Left cardiac atrium (tissue), 4 donors: ENCODE measurements around the gene GANC. TPM values are rescaled to one million over a fixed set of nuclear protein-coding genes. Genes with fewer than 3 reads are reported as not detected.
"Not testable (repeated sequence)": the region's sequence is repeated elsewhere in the genome, so short reads cannot be mapped to it uniquely, and the experiment has no call there.

Experiments used
- ATAC-seq, 2 donors: fragments of 200-7000 bp; cut with Tn5 transposase; one replicate each; pipeline ENCODE4 v1.9.1; 2020; ENCODE audit warnings: mild to moderate bottlenecking in 2 of 2, moderate library complexity in 2 of 2
- DNase-seq: peaks from one replicate; pipeline ENCODE4 v3.0.0-alpha.2; 2020
- intact Hi-C, 2 donors: fragments of 100-400 bp; cut with DNase I; formaldehyde crosslinking; loops; one replicate each; pipeline versions ENCODE4 v1.14.1 to v1.15.1; 2022 to 2023
- total RNA-seq, 2 donors: library from RNA; stranded (reverse); fragmentation: NEBNext Ultra II Directional; extraction: Animal tissue kit (Norgen Biotek cat#: 25700); gene quantifications; one replicate each; pipeline ENCODE4 v1.2.1, GENCODE V29; 2021
- donor health status: DM: no; HTN: yes; CAD: no.
- donor health status: DM: no; HTN: yes; CAD: no; lungs with severe emphysema.
- donor health status: DM: yes; HTN: yes; CAD: no.
- donor health status: Dilated cardiomyopathy.

GANC gene
- total RNA-seq, 2 donors from 2014 or later = 15.2 to 18.0 TPM

DNA sequence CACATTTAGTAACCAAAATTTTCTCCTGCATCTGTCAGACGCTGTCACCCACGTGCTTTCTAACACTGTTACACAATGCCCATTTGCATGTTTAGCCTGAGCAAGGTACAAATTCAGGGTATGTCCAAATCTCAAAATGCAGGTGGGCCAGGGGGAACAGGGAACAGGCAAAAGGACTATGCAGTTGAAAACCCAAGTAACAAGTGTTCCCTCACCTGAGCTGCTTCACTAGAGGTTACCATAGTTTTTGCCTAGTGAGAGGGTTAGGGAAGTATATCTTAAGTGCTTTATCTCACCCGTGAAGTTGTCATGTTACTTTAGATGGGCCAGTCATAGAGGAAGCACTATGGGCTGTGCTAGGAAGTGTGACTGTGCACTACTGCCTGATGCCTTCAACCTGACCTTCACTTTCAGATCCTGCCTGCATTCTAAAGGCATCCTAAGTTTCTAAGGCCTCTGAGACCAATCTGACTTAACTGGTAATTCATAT lies 6.3 kb downstream of the GANC start:
- no peak for DNase-seq
- intact Hi-C loops = loop anchor here in 1 of 2 donors (10.0 kb wide), 1 partner anchor 196 kb away; no protein-coding TSS in a partner anchor
- ATAC-seq = no peak

DNA sequence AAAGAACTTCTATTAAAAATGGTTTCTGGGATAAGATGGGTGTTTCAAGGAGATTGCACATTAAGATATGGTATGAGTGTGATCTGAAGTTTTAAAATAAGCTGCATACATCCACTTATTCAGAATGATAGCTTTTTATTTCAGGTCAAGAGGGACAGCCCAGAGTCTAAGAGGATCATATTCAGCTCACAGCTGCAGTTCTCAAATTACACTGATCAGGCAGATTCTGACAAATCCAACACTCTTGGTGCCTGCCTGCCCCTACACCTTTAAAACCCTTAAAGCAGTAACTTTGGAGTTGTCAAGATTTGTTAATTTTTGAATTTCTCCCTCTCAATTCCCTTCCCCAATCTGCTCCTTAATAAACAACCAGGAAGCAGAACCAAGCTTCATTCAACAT lies 9.3 kb downstream of the GANC start:
- intact Hi-C loops = no loop called here
- no peak for ATAC-seq
- DNase-seq = no peak

DNA sequence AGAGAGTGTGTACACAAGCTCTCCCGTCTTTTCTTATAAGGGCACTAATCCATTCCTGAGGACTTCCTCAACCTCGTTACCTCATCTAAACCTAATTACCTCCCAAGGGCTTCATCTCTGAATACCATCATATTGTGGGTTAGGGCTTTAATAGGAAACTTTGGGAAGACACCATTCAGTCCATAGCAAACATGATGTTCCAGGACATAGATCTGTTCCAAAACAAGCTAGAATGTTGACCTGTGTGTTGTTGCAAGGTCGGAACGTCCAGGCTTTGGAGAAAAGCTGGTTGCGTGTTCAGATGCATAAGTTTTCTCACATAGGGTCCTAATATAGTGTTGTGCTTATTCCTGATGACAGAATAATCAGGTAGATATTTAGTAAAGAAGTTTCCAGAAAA lies 9.9 kb downstream of the GANC start:
- intact Hi-C loops = no loop called here

DNA sequence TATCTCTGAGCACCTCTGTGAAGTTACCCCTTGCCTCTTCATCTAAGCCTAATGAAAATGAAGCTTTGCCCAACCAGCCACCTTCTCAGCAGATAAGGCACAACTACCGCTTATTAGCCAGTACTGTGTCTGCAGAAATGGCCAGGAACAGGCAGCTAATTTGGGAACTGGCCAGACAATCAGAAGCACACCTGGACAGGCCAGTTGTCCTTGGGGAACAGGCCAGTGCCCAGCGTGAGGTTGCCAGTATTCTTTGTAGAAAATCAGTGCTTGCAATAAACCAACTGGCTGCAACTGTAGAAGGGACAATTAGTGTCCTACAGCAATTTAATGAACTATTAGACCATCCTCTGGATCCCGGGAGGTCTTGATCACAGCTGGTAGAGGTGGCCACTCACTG lies 10.7 kb downstream of the GANC start:
- no peak for DNase-seq
- intact Hi-C loops = no loop called here
- ATAC-seq = no peak

More for the DNA sequence above, 9.9 kb downstream of the GANC start:
- ATAC-seq (no peak), DNase-seq (no peak)

DNA sequence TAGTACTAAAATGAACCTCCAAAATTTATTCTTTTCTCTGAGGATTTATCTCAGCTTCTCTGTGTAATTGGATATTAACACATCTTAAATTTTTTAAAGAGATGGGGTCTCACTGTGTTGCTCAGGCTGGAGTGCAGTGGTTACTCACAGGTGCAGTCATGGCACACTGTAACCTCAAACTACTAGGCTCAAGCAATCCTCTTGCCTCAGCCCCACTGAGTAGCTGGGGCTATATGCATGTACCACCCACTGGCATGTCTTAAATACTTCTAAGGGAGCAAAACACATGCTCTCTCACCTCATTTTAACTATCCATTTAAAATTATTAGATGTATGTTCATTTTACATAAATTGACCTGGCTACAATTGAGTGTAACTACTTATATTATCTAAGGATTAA lies 11.6 kb downstream of the GANC start:
- ATAC-seq = no peak
- DNase-seq = no peak
- intact Hi-C loops = no loop called here

DNA sequence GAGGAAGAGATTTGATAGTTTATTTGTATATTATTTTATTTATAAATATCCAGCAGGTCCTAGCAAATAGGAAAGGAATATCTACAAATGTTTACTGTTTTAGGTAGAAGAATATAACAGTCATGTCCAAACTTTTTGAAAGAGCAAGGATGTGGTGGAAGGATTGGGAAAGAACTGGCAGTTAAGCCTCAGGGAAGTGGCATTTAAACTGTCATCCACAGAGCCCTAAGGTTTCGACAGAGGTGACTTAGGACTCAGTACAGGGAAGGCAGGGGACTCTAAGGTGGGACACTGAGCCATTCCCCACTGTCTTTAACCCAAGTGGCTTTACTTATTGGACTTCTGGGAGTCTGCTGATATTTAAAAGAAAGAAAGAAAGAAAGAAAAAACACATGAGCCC lies 12.0 kb downstream of the GANC start:
- no peak for DNase-seq
- intact Hi-C loops = no loop called here
- ATAC-seq = no peak

DNA sequence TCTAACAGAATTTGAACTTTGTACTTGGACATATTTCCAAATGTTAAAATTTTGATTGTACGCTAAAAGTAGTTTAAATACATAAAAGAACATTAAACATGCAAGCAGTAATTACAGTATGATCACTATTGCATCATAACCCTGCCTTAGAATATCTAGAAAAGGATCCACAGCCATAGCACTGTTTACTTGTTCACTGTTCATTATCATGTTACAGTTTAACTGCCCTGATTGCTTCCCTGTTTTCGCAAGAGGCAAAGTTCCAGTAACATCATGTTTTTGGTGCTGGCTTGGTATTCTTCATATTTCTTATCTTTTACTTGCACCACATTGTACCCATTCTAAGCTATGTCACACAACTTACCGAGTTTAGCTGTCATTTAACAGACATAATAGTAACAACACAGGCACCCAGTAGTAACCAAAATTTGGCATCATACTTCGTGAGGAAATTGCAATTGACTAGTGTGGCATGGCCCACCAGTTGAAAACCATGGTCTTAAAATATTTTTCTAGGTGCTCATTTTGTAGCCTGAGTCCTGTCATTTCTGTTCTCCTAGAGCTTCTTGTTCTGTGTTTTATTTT lies 13.5 kb downstream of the GANC start:
- intact Hi-C loops = no loop called here
- DNase-seq (no peak), ATAC-seq (no peak)

DNA sequence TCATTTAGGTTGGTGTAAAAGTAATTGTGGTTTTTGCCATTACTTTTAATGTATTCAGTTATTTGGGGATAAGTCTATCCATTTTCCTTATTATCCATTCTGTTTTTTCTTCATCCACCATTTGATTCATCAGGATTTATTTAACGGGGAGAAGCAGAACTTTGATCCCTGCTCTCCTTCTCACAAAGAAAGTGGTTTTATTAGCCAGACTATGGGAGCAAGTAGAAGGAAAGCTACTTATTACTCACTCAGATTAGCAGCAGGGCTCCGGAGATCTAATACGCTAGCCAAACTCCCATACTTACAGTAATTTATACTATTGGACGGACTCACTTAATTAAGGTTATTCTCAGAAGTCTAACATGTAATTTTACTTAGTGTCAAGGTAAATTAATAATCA lies 14.9 kb downstream of the GANC start:
- DNase-seq = no peak
- intact Hi-C loops = no loop called here
- no peak for ATAC-seq

DNA sequence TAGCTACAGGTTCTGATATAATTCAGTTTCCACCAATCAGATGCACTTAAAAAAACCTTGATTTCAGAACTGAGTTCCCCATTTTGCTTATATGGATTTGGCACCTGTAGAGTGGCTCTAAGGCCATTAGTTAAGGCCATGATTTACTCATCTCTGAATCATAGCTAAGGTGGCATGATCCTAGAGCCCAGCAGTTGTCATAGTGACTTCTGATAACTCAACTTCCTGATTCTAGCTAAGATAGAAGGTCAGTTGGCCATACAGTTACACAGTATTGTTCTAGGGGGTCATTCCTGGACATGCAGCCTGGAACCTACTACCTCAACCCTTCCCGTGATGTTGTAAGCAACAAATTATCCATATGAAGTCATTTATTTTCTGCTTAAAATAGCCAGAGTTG lies 16.2 kb downstream of the GANC start:
- intact Hi-C loops = no loop called here
- DNase-seq (no peak), ATAC-seq (no peak)

DNA sequence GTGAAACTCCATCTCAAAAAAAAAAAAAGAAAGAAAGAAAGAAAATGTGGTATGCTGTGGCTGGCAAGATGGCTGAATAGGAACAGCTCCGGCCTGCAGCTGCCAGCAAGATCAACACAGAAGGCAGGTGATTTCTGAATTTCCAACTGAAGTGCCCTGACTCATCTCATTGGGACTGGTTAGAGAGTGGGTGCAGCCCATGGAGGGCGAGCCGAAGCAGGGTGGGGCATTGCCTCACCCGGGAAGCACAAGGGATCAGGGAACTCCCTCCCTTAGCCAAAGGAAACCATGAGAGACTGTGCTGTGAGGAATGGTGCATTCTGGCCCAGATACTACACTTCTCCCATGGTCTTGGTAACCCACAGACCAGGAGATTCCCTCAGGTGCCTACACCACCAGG lies 28.0 kb downstream of the GANC start:
- ATAC-seq, intact Hi-C loops, DNase-seq: not testable (repeated sequence)

DNA sequence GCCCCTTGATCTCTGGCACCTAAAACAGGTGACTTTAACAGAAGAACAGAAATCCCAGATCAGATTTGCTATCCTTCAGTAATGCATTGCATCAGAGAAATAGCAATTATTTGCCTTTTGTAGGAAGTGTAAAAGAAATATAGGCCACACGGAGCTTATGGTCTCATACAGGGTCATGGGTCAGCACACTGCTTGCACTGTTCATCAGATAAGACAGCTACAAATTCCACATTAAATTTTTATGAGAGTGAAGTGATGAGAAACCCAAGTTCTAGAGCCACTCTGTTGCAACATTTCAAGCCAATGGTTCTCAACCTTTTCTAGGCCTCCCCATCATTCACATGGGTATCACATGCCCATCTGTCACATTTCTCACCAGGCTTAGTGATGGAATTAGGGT lies 33.7 kb downstream of the GANC start:
- intact Hi-C loops = no loop called here
- ATAC-seq = no peak
- no peak for DNase-seq

DNA sequence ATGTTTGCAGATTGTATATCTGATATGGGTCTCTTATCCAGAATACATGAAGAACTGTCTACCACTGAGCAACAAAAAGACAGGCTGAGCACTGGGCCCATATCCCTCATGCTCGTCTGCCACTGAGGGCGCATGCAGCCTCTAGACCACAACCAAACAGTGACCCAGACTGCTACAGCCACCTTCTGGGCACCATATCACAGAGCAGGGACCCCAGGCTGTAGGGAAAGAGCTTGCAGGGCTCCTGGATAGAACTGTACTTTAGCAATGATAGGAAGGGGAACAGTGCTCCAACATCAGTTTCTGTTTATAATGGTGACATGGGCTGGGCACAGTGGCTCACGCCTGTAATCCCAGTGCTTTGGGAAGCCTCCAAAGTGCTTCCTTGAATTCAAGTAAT lies 40.5 kb downstream of the GANC start:
- ATAC-seq = no peak
- no peak for DNase-seq
- intact Hi-C loops = no loop called here

DNA sequence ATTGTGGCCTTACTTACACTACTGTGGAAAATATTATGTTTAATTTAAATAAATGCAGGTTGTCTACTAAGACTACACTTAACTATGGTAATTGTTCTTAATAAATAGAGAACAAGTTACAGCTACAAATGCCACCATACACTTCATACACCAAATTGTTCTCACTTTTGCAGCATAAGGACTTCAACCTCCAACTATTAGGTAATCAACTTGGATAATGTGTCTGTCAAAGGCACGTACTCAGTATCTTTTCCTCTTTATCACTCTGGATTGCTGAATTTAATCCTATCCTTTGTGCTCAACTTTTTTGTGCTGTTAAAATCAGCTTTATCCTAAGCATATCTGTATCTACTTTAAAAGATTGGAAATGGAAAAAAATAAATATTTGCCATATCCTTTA lies 41.8 kb downstream of the GANC start:
- intact Hi-C loops = no loop called here
- no peak for DNase-seq
- ATAC-seq = no peak

DNA sequence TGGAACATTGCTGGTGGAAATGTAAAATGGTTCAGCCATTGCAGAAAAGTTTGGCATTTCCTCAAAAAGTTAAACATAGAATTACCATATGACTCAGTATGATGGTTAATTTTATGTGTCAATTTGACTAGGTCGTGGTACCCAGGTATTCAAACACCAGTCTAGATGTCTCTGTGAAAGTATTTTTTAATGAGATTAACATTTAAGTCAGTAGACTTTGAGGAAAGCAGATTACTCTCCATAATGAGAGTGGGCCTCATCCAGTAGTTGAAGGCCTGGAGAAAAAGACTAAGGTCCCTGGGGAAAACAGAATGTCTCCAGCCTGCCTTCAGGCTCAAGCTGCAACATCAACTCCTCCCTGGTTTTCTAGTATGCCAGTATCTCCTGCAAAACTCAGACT lies 42.5 kb downstream of the GANC start:
- no peak for ATAC-seq
- no peak for DNase-seq
- intact Hi-C loops = no loop called here

DNA sequence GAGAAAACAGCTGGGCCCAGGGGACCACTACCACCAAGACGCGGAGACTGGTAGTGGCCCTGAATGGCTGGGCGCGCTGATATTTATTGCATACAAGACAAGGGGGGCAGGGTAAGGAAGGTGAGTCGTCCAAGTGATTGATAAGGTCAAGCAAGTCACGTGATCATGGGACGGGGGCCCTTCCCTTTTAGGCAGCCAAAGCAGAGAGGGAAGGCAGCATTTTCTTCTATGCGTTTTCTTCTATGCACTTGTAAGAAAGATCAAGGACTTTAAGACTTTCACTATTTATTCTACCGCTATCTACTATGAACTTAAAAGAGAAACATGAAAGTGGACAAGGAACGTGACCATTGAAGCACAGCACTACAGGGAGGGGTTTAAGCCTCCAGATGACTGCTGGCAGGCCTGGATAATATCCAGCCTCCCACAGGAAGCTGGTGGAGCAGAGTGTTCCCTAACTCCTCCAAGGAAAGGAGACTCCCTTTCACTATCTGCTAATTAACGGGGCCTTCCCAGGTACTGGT lies 43.3 kb downstream of the GANC start:
- intact Hi-C loops, ATAC-seq, DNase-seq: not testable (repeated sequence)

DNA sequence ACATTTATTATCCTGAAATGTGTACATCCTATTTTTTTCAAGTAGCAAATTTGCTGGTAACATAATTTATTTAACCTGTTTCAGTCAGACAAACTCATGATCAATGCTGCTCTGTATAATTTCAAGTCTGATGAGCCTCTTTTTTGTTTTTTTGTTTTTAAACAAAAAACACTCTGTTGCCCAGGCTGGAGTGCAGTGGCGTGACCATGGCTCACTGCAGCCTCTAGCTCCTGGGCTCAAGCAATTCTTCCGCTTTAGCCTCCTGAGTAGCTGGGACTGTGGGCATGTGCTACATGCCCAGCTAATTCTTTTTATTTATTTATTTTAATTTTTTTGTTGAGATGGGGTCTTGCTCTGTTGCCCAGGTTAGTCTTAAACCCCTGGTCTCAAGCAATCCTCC lies 46.2 kb downstream of the GANC start:
- no peak for ATAC-seq
- intact Hi-C loops = no loop called here

DNA sequence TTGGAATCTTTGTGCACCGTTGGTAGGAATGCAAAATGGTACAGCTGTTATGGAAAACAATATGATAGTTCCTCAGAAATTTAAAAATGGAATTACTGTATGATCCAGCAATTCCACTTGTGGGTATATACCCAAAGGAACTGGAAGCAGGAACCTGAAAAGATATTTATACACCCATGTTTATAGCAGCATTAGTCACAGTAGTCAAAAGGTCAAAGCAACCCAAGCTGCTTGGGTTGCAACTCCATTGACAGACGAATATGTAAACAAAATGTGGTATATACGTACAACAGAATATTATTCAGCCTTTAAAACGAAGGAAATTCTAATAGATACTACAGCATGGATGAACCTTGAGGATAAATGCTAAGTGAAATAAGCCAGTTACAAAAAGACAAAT lies 51.3 kb downstream of the GANC start:
- ATAC-seq = no peak
- no peak for DNase-seq
- intact Hi-C loops = no loop called here

More for the DNA sequence above, 46.2 kb downstream of the GANC start:
- no peak for DNase-seq

DNA sequence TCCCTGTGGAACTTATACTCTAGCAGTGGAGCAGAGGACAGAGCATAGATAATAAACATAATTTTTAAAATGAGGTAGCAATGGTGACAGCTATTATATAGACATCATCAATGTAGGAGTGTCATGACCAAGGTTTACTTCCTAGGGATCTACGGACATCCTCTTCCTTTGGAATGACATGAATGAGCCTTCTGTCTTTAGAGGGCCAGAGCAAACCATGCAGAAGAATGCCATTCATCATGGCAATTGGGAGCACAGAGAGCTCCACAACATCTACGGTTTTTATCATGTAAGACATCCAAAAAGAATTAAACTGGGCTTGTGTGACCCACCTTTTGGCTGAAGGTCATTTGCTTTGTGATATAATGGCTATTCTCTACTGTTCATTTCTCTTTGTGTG lies 56.2 kb downstream of the GANC start:
- no peak for ATAC-seq
- intact Hi-C loops = no loop called here

DNA sequence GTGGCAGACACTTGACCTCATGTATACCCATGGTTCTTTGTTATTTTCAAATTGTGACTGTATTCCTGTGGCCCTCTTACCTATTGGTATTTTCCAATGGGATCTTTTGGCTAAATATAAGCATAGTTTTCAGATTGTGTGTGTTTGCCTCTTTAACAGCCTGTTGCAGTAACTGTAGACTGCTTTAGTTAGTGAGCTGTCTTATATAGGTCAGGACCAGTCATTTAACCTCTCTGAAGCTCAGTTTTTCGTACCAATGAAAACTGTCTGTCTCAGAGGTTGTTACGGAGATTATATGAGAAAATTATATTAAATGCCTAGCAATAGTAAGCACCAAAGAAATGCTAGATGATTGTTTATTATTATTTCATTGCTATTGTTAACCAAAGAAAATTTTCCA lies 57.0 kb downstream of the GANC start:
- intact Hi-C loops = no loop called here
- no peak for ATAC-seq
- no peak for DNase-seq

More for the DNA sequence above, 56.2 kb downstream of the GANC start:
- no peak for DNase-seq

DNA sequence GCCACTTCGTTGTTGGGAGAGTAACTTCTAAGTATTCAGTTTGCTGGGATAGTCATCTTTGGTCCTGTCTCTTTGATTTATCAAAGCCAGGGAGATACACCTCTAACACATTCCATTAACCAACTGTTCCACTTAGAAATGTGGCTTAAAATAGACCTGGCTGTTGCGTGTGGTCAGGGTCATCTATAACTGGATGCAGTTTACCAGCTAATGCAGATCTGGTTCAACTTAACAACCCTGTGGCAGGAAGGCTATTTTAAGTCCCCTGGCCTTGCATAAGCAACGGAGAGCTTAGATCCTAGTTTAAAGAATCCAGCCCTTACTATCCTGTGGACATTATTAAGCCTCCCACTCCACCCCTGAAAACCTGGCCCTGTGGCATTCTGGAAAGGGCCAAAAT lies 58.2 kb downstream of the GANC start:
- intact Hi-C loops = no loop called here
- ATAC-seq = peak; percentile 75 to 87
- DNase-seq = no peak

DNA sequence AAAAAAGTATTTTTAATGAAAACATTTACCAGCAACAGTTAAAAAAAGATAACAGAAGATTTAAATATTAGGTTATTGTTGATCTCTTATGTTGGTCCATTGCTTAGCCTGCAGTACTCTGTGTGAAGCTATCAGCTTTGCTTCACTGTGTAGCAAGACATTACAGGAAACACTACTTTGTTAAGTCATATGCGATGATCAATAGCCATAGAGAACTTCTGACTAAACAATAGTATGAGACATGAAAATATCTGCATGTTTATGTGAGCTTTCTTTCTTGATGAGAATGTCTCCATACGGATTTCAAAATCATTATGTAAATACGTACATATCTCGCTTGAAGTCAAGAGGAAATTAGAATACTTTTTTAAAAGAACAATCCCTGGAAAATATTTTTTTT lies 59.3 kb downstream of the GANC start:
- intact Hi-C loops = no loop called here
- no peak for ATAC-seq

DNA sequence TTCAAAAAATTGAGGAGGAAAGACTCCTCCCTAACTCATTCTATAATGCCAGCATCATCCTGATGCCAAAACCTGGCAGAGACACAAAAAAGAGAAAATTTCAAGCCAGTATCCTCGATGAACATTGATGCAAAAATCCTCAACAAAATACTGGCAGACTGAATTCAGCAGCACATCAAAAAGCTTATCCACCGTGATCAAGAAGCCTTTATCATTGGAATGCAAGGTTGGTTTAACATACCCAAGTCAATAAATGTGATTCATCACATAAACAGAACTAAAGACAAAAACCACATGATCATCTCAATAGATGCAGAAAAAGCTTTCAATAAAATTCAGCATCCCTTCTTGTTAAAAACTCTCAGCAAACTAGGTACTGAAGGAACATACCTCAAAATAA lies 62.1 kb downstream of the GANC start:
- no peak for DNase-seq
- no peak for ATAC-seq
- intact Hi-C loops = no loop called here

More for the DNA sequence above, 59.3 kb downstream of the GANC start:
- no peak for DNase-seq
